Endothelial cell of umbilical vein (primary cell): Measurements from ENCODE around the gene TCHP. TPM values are rescaled to one million over a fixed set of nuclear protein-coding genes. Genes with fewer than 3 reads are reported as not detected.

Experiments
- BruUV-seq: library from RNA; stranded (reverse); fragments of 400-500 nt; replicated peaks from 2 replicates; lab custom pipeline; 2021; lab: Mats Ljungman, UMichigan
- CTCF ChIA-PET: fragments of 300-600, 350-600 bp; sonication (Branson Sonifier 250); formaldehyde crosslinking; loops from one replicate; lab custom pipeline; 2021; ENCODE audit warnings: antibody characterized with exemption, inconsistent platforms; lab: Charles Lee
- POLR2A ChIA-PET: fragments of 300-600, 350-600 bp; sonication (Branson Sonifier 250); formaldehyde crosslinking; loops from one replicate; lab custom pipeline; 2021; ENCODE audit warnings: antibody characterized with exemption, inconsistent platforms; lab: Charles Lee
- DNase-seq: peaks from one replicate; pipeline ENCODE4 v3.0.0-alpha.2; 2011; ENCODE audit warnings: low read depth, low spot score
- FAIRE-seq: peaks from 2 replicates; lab custom pipeline; 2011; peaks lifted over from hg19 to GRCh38; lab: Jason Lieb, UNC
- H2AFZ ChIP-seq: 2 replicates; pipeline ENCODE4 v1.6.0; 2012; ENCODE audit warnings: low read depth, low read length, control low read depth, inconsistent platforms
- H3K27ac ChIP-seq: 2 replicates; pipeline ENCODE4 v1.5.1; 2011; ENCODE audit warnings: low read depth, mild to moderate bottlenecking, control low read depth, low read length, moderate library complexity; ENCODE audit not compliant: insufficient read depth
- H3K27me3 ChIP-seq, 2 experiments: 2 replicates each; pipeline versions ENCODE4 v1.6.0 to v1.6.1; 2011; ENCODE audit warnings: low read length in 2 of 2, mixed read lengths in 1 of 2; ENCODE audit not compliant: control insufficient read depth in 2 of 2, insufficient read depth in 2 of 2
- H3K36me3 ChIP-seq, 2 experiments: 2 replicates in 1 of 2; 3 replicates in 1 of 2; pipeline ENCODE4 v1.5.1; 2011; ENCODE audit warnings: low read length in 2 of 2, mild to moderate bottlenecking in 1 of 2, moderate library complexity in 1 of 2; ENCODE audit not compliant: control insufficient read depth in 2 of 2, insufficient read depth in 2 of 2; ENCODE audit errors: extremely low read depth in 1 of 2
- H3K4me1 ChIP-seq: 3 replicates; pipeline ENCODE4 v1.5.1; 2011; ENCODE audit warnings: mild to moderate bottlenecking, low read length; ENCODE audit not compliant: control insufficient read depth, insufficient read depth; ENCODE audit errors: extremely low read depth
- H3K4me2 ChIP-seq: 2 replicates; pipeline ENCODE4 v1.6.1; 2011; ENCODE audit warnings: low read length, control low read depth, mixed read lengths; ENCODE audit not compliant: insufficient read depth
- H3K4me3 ChIP-seq, 3 experiments: fragments of 200-600 bp in 1 of 3; sonication (generic), shearing (Covaris generic) in 1 of 3; replicated peaks in 1 of 3; 2 replicates each; pipeline ENCODE4 v1.5.1; 2011 to 2016; ENCODE audit warnings: control low read depth in 3 of 3, low read length in 3 of 3, mild to moderate bottlenecking in 2 of 3, inconsistent platforms in 1 of 3, low read depth in 1 of 3, moderate library complexity in 1 of 3; ENCODE audit not compliant: insufficient read depth in 1 of 3
- H3K79me2 ChIP-seq: 2 replicates; pipeline ENCODE4 v1.6.0; 2012; ENCODE audit warnings: low read length, inconsistent platforms; ENCODE audit not compliant: control insufficient read depth, insufficient read depth
- H3K9ac ChIP-seq: replicated peaks from 2 replicates; pipeline ENCODE3; 2011; ENCODE audit warnings: low read length, control low read depth; ENCODE audit not compliant: insufficient read depth; ENCODE audit errors: extremely low read depth
- H3K9me1 ChIP-seq: replicated peaks from 3 replicates; pipeline ENCODE4 v1.6.0; 2011; ENCODE audit warnings: mild to moderate bottlenecking, low read length; ENCODE audit not compliant: control insufficient read depth, insufficient read depth; ENCODE audit errors: extremely low read depth
- H3K9me3 ChIP-seq: replicated peaks from 2 replicates; pipeline ENCODE4 v1.5.1; 2012; ENCODE audit warnings: low read length, inconsistent platforms; ENCODE audit not compliant: control insufficient read depth, insufficient read depth
- H4K20me1 ChIP-seq: replicated peaks from 2 replicates; pipeline ENCODE3; 2011; ENCODE audit warnings: mild to moderate bottlenecking, low read length; ENCODE audit not compliant: control insufficient read depth, insufficient read depth; ENCODE audit errors: extremely low read depth
- CTCF ChIP-seq, 2 donors: IDR thresholded peaks; 1 replicate in 1 of 2; 2 replicates in 1 of 2; pipeline ENCODE4 v1.5.1; 2011; ENCODE audit warnings: low read length in 2 of 2, mild to moderate bottlenecking in 2 of 2, moderate library complexity in 2 of 2, control low read depth in 1 of 2, inconsistent platforms in 1 of 2, low read depth in 1 of 2; ENCODE audit not compliant: insufficient read depth in 1 of 2; ENCODE audit errors: extremely low read depth in 1 of 2
- EZH2 ChIP-seq: IDR thresholded peaks from 2 replicates; pipeline ENCODE4 v1.6.1; 2012; ENCODE audit warnings: borderline replicate concordance, low read depth, mild to moderate bottlenecking, moderate library complexity, low read length, inconsistent platforms; ENCODE audit not compliant: severe bottlenecking
- FOS ChIP-seq: IDR thresholded peaks from 2 replicates; pipeline ENCODE4 v1.6.1; 2011; ENCODE audit warnings: mild to moderate bottlenecking, low read length, moderate library complexity, borderline replicate concordance; ENCODE audit not compliant: insufficient read depth
- GATA2 ChIP-seq: IDR thresholded peaks from 2 replicates; pipeline ENCODE4 v1.7.0; 2011; ENCODE audit warnings: low read depth, mild to moderate bottlenecking, moderate library complexity, mixed read lengths, low read length; ENCODE audit not compliant: insufficient read length, insufficient read depth
- JUN ChIP-seq: IDR thresholded peaks from 2 replicates; pipeline ENCODE4 v1.6.1; 2011; ENCODE audit warnings: borderline replicate concordance, low read depth; ENCODE audit not compliant: insufficient read length, insufficient read depth
- MYC ChIP-seq: IDR thresholded peaks from one replicate; pipeline ENCODE4 v1.6.1; 2011; ENCODE audit warnings: mild to moderate bottlenecking, low read depth, low read length
- POLR2A ChIP-seq: IDR thresholded peaks from 2 replicates; pipeline ENCODE4 v1.6.1; 2012; ENCODE audit warnings: low read depth, mild to moderate bottlenecking, control low read depth, low read length
- POLR2AphosphoS5 ChIP-seq: IDR thresholded peaks from 2 replicates; pipeline ENCODE4 v1.6.1; 2012; ENCODE audit warnings: low read depth, mild to moderate bottlenecking, control low read depth, low read length, moderate library complexity; ENCODE audit not compliant: insufficient read depth
- dilution Hi-C: fragments of 300-500 bp; cut with MboI; formaldehyde crosslinking; loops from one replicate; pipeline ENCODE4 v1.15.0; 2019; ENCODE audit warnings: low sequenced_read_pairs; ENCODE audit not compliant: extremely low pct_ligation_motif_present
- intact Hi-C: fragments of 100-400 bp; cut with micrococcal nuclease; formaldehyde crosslinking; loops from one replicate; pipeline ENCODE4 v1.10.0; 2022
- polyA plus RNA-seq, 4 experiments: library from polyadenylated mRNA; depleted of rRNA in 3 of 4; stranded (reverse) in 3 of 4; unstranded in 1 of 4; fragments of >200 nt; gene quantifications; 2 replicates each; pipeline versions ENCODE4 v1.2.1 to v1.2.3, GENCODE V29; 2011 to 2012; ENCODE audit warnings: missing spikeins in 1 of 4
- total RNA-seq: library from RNA; stranded (reverse); gene quantifications from 2 replicates; pipeline ENCODE4 v1.2.3, GENCODE V29; 2021
- TF ChIP-seq, protein P1 (sequence below): IDR thresholded peaks from 2 replicates; pipeline ENCODE4 v1.6.1; 2011; ENCODE audit not compliant: insufficient read depth, insufficient read length

The TCHP gene
- total and polyA plus RNA-seq, 2 donors (not counting 3 experiments of a cell fraction or from before 2014, with no cell fraction given): 12.9 to 24.3 TPM

- no peak overlapping the region for H3K4me3 ChIP-seq
- intact Hi-C loops: no loop called here
- no peaks in the 10 kb centered on the region for H4K20me1 ChIP-seq
- no peak overlapping the region for H3K9ac ChIP-seq
- peaks cover 3 to 7% of the 10 kb centered on the region in 2 experiments for H3K36me3 ChIP-seq
- FAIRE-seq (no peak), DNase-seq (no peak)
- no peaks in the 10 kb centered on the region for H3K27me3 ChIP-seq
- TF ChIP-seq POLR2AphosphoS5 (no peak), GATA2 (no peak), EZH2 (no peak), MYC (no peak), FOS (no peak), CTCF (IDR thresholded peaks at IDR 0.05; ENCODE audit: extremely low read depth in 1 of 2, insufficient read depth in 1 of 2, low read depth in 1 of 2, low read length in 2 of 2) (no peak), JUN (no peak), POLR2A (no peak)
- TF ChIP-seq, protein P1, sequence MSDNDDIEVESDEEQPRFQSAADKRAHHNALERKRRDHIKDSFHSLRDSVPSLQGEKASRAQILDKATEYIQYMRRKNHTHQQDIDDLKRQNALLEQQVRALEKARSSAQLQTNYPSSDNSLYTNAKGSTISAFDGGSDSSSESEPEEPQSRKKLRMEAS: no peak
- ChIA-PET CTCF (no interaction called here), POLR2A (no interaction called here)
- no peak overlapping the region for H3K4me2 ChIP-seq
- H3K79me2 ChIP-seq: no peaks in the 10 kb centered on the region
- BruUV-seq: no TSS peak
- H2AFZ ChIP-seq: no peak overlapping the region
- H3K27ac ChIP-seq: no peak overlapping the region
- H3K9me1 ChIP-seq: no peaks in the 10 kb centered on the region
- dilution Hi-C loops: no loop called here
- no peaks in the 10 kb centered on the region for H3K9me3 ChIP-seq
- peaks cover 24% of the 10 kb centered on the region for H3K4me1 ChIP-seq
Measured at GRCh38 chr12:109939504-109939903, 39.4 kb downstream of the TCHP start.
